Caki2 (cell line): Measurements from ENCODE around the gene NPY4R2. TPM values are rescaled to one million over a fixed set of nuclear protein-coding genes. Genes with fewer than 3 reads are reported as not detected.
"Not testable (repeated sequence)": the region's sequence is repeated elsewhere in the genome, so short reads cannot be mapped to it uniquely, and the experiment has no call there.

Source experiments
- DNase-seq: peaks from one replicate; pipeline ENCODE4 v3.0.0-alpha.2; 2015; ENCODE audit warnings: low read depth
- in situ Hi-C: cut with HindIII; loops from 2 replicates; pipeline ENCODE4 v1.10.0; 2016; ENCODE audit warnings: low sequenced_read_pairs, low pct_unique_long_range_greater_than_20kb, mixed read lengths
- total RNA-seq: library from RNA; depleted of rRNA; stranded (reverse); fragments of >200 nt; shearing (Covaris generic); gene quantifications from 2 replicates; pipeline ENCODE4 v1.2.3, GENCODE V29; 2014; ENCODE audit warnings: low replicate concordance

Gene NPY4R2
- total RNA-seq, 1 experiment from 2014 or later = not detected

DNA sequence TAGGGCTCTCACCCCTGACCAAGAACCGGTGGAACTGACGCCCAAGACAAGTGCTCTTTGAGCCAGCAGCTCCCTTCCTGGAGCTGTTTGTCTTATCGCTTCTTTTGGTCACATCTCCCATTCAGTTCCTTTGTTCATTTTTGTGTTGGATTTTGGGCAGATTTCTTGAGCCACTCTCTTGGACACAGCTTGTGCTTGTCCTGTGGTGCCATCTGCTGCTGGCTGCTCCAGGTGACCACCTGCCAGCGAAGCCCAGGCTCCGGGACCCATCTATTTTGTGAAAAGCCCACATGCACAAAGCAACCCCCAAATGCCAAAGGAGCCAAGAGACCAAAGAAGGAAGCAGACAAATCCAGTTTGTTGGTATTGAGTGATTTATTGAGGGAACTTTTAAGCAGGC, 6.2 kb downstream of the NPY4R2 start:
- DNase-seq, in situ Hi-C loops: not testable (repeated sequence)

DNA sequence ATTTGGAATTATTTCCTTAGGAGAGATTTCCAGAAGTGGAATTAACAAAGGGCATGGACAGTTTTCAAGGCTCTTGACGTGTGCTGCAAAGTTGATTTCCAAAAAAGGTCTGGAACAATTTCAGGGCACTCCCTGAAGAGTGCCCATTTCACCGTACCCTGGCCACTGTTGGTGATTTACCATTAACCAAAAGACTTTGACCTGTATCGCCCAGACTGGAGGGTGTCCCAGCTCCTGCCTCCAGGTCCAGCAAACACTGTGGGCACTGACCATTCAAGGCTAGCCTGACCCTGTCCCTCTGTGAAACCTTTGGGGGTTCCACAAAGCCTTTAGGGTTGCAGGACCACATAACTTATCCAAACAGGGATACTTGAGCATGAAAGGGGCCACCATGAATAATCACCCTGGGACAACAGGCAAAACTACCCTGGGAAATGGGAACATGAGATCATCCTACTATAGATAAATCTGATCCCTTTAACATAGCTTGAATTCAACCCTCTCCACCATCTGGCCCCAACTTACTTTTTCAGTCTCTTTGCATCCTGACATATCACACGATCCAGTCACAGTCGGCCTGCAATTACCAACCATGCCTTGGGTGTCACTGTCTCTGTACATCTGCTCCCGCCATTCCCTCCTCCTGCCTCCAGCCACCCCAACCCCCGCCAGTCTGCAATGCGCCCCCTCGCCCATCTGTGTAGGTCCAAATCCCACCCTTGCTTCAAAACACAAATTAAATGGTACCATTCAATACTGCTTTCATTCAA, 8.9 kb downstream of the NPY4R2 start:
- in situ Hi-C loops, DNase-seq: not testable (repeated sequence)

GRCh38 chr10:47928225-47928624, 9.8 kb downstream of the NPY4R2 start:
- DNase-seq, in situ Hi-C loops: not testable (repeated sequence)

DNA sequence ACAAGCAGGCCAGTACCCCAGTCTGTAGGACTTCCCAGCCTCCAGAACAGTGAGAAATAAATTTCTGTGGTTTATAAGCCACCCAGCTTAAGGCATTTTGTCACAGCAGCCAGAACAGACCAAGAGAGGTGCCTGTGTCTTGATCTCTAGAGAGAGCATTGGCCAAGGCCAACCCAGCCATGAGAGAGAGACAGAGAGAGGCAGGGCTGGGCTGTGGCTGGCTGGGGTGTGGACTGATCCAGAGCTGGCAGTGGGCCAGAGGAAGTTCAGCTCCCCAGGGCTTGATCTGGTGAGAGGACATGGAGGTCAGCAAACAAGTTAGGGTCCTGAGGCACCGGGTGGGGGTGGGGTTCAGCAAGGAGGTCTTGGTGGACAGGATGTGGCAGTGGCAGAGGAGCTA, 14.4 kb downstream of the NPY4R2 start:
- DNase-seq, in situ Hi-C loops: not testable (repeated sequence)

DNA sequence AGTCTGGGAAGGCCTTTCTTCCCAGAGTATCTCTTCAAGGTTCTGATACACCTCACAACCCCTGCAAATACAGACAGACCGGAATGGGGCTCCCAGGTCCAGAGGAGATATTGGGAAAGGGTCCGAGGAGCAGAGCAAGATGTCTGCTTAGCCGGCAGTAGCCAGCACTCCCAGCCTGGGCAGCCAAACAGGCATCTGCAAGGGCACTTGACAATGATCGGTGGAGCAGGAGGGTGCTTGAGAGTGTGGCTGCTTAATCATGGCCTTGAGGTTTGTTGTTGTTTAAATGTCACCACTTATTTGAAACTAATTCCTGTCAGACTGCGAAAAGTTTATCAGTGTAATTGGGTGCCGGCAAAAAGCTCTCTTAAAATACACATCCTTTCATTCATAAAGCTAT, 15.0 kb downstream of the NPY4R2 start:
- in situ Hi-C loops = not testable (repeated sequence)

DNA sequence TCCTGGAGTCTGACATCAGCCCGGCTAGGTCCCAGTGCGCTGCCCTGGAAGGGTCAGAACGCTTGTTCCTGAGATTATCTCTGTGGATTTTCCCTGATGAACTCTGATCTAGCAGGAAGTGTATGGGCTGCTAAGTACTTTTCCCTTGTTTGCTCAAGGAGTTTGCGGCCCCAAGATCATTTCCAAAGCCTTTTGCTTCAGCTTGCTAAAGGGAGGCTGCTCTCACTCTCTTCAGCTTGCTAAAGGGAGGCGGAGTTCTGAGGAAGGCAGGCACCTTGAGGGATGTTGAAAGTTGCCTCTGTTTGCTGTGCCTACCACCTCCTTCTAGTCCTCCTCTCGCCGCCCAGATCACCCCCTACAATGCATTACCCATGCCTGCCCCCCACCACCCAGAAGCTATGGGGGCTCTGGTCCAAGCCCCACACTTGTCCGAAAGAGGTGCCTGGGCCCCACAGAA, 18.3 kb downstream of the NPY4R2 start:
- in situ Hi-C loops, DNase-seq: not testable (repeated sequence)

More for the DNA sequence above, 15.0 kb downstream of the NPY4R2 start:
- DNase-seq = not testable (repeated sequence)

- DNase-seq, in situ Hi-C loops: not testable (repeated sequence)
These were observed 19.2 kb downstream of the NPY4R2 start for GRCh38 chr10:47937634-47938033.

GRCh38 chr10:47940821-47941220, 22.4 kb downstream of the NPY4R2 start:
- in situ Hi-C loops, DNase-seq: not testable (repeated sequence)

DNA sequence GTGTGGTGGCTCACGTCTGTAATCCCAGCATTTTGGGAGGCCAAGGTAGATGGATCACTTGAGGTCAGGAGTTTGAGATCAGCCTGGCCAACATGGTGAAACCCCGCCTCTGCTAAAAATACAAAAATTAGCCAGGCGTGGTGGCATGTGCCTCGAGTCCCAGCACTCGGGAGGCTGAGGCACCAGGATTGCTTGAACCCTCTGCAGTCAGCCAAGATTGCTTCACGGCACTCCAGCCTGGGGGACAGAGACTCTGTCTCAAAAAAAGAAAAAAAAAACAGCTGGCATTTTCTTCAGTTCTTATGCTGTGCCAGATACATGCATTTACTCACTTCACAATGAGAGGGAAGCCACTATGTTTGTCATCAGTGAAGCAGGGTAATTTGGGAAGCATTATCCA, 22.9 kb downstream of the NPY4R2 start:
- DNase-seq, in situ Hi-C loops: not testable (repeated sequence)

GRCh38 chr10:47942351-47943019, 24.0 kb downstream of the NPY4R2 start:
- DNase-seq, in situ Hi-C loops: not testable (repeated sequence)

DNA sequence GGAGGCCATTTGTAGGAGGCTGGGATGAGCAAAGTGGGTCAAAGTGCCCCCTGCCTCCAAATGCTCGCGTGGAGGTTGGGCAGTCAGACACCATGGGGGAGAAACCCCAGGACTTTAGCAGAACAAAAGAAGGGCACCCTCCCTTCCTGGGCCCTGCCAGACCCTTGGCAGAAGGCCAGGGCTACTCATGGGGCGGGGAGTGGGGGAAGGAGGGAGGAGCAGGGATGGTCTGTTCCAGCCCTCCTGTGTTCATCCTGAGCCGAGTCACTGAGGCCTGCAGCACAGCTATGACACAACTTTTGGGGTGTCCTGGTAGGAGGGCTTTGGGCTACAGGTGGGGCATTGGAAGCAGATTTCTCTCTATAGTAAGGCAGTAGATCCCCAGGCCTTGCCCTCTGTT, 24.9 kb downstream of the NPY4R2 start:
- DNase-seq, in situ Hi-C loops: not testable (repeated sequence)

DNA sequence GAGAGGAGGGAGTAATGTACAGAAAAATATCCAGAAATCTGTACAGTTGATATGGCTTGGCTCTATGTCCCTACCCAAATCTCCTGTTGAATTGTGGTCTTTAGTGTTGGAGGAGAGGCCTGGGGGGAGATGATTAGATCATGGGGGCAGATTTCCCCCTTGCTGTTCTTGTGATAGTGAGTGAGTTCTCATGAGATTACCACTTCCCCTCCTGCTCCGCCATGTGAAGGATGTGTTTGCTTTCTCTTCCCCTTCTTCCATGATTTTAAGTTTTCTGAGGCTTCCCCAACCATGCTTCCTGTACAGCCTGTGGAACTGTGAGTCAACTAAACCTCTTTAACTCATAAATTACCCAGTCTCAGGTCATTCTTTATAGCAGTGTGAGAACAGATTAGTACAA, 29.0 kb downstream of the NPY4R2 start:
- in situ Hi-C loops, DNase-seq: not testable (repeated sequence)

DNA sequence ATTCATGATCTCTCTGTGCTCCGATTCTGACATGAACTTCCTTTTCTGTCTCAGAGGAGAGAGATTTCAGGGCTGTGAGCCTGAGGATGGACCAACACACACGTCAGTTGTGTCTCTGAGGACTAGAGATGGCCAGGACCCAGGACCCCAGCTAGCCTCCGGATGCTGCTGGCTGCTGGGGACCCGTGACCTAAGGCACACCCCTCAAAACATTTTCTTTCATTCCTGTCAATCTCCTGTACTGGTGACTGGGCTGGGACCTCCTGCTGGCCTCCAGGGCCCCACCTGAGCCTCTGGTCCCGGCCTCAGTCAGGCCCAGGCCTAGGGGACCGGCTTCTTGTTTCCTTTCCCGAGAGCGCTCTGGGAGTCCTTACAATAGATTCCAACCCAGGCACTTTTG, 38.7 kb downstream of the NPY4R2 start:
- in situ Hi-C loops = not testable (repeated sequence)

DNA sequence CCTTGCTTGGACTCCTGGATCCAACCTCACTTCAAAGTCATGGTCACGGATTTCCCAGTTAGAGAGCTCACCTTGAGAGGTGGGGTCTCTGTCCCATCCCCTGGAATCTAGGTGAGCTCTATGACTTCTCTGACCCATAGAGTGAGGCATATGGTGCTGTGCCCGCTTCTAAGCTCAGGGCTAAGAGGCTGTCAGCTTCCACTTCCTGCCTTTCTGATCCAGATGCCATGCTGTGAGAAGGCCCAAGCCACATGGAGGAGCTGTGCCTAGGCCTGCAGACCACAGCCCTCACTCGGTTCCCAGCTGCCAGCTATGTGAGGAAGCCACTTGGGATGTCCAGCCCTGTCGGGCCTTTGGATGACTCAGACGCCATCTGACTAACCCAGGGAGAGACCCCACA, 41.2 kb downstream of the NPY4R2 start:
- DNase-seq, in situ Hi-C loops: not testable (repeated sequence)

More for the DNA sequence above, 38.7 kb downstream of the NPY4R2 start:
- not testable (repeated sequence) for DNase-seq

GRCh38 chr10:47960699-47961098, 42.2 kb downstream of the NPY4R2 start:
- DNase-seq, in situ Hi-C loops: not testable (repeated sequence)

DNA sequence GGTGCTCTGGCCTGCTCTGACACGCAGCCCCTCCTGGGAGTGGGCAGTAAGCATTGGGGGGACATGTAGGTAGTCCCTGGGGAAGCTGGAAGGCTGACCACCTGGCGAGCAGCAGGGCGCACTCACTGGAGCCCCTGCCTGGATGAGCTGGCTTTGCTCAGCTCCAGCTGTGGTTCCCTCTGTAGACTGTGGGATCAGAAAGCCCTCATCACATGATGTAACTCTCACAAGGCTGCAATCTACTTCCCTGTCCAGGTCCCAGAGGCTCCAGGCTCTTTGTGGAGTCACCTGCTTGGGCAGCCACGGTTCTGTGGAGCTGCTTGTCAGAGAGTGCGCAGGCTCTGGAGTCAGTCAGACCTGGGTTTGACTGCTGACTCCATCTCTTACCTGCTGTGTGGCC, 44.3 kb downstream of the NPY4R2 start:
- DNase-seq, in situ Hi-C loops: not testable (repeated sequence)

DNA sequence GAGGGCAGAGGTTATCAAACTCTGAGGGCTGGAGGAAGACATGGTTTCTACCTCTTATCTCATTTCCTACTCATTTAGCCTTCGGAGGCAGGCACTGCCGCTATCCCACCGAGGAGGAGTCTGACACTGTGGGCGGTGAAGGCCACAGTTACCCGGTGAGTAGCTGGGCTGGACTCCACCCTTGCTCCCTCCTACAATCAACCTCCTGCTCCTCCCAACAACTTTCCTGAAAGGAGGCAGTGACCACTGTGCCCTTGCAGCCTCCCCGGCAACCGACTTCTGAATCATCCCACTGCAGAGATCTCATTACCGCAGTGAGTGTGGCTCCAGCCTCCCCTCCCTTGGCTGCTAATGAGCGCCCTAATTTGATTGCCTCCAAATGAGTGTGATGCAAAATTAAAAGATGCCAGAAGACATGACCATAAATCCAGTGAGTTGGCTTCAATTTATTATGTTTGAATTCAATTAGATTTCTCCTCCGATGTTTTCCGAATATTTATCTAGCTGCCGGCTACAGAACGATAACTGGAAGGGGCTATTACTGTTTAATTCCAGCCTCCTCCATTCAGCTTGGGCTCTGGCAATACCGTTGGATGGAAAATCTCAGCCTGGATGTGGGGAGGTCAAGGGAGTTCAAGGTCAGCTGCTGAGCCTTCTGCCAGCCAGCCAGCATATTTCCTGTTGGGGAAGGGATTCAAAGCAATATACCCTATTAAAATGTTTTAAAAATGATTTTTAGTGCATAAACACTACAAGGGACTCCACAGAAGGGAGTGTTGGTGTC, 46.0 kb downstream of the NPY4R2 start:
- in situ Hi-C loops, DNase-seq: not testable (repeated sequence)

DNA sequence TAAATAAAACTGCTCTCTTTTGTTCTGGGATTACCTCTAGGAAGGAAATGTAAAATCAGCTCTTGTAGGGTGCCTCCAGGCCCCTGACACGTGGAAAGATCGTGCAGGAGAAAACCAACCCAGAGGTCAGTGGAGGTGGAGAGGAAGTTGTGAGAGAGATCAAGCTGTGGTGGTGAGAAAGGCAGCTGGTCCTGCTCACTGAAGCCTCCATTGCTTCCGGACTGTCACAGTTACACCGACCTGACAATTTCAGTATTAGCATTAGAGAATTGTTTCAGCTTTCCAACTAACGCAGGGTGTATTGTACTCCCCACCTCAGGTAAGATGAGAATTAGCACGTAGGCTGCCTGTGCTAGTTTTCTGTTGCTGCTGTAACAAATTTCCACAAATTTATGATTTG, 50.5 kb downstream of the NPY4R2 start:
- in situ Hi-C loops = not testable (repeated sequence)

More for the DNA sequence above, 50.5 kb downstream of the NPY4R2 start:
- DNase-seq = not testable (repeated sequence)
